HEK293 (cell line): ENCODE results near the gene PFN1.
A peak's percentile ranks its signal among the peaks of the same experiment; 100 is the strongest.

ENCODE experiments used
- CTCF ChIA-PET: fragments of 350-600 bp; formaldehyde crosslinking; extraction: SDS; loops from one replicate; lab custom pipeline; 2021; ENCODE audit warnings: antibody characterized with exemption; lab: Yijun Ruan, JAX
- POLR2A ChIA-PET: fragments of 300-600 bp; formaldehyde crosslinking; extraction: SDS; loops from one replicate; lab custom pipeline; 2020; ENCODE audit warnings: antibody characterized with exemption, inconsistent platforms; lab: Yijun Ruan, JAX
- H3K27ac ChIP-seq: fragments of 200-500 bp; sonication (Bioruptor generic); 2 replicates; pipeline ENCODE4 v1.5.1; 2014; ENCODE audit warnings: low read depth, low read length, control low read depth, inconsistent platforms; ENCODE audit errors: extremely low read depth
- H3K36me3 ChIP-seq, 2 experiments: fragments of 200-500 bp in 1 of 2; sonication (Bioruptor generic) in 1 of 2; 1 replicate in 1 of 2; 2 replicates in 1 of 2; pipeline ENCODE4 v1.5.1; 2014 to 2017; ENCODE audit warnings: inconsistent platforms in 2 of 2, low read length in 2 of 2; ENCODE audit not compliant: control insufficient read depth in 2 of 2, insufficient read depth in 1 of 2
- H3K4me1 ChIP-seq: fragments of 200-500 bp; sonication (Bioruptor generic); 2 replicates; pipeline ENCODE4 v1.5.1; 2014; ENCODE audit warnings: mild to moderate bottlenecking, low read length, inconsistent platforms; ENCODE audit not compliant: control insufficient read depth, insufficient read depth
- H3K4me3 ChIP-seq: 2 replicates; pipeline ENCODE4 v1.5.1; 2011; ENCODE audit warnings: low read depth, mild to moderate bottlenecking, control low read depth, low read length, moderate library complexity
- H3K9me3 ChIP-seq: fragments of 200-500 bp; sonication (Bioruptor generic); 2 replicates; pipeline ENCODE4 v1.5.1; 2014; ENCODE audit warnings: low read depth, low read length, inconsistent platforms; ENCODE audit not compliant: control insufficient read depth, insufficient read depth
- GLI4 ChIP-seq: fragments of 450-650 bp; formaldehyde crosslinking; IDR thresholded peaks from 2 replicates; pipeline ENCODE4 v1.5.1; 2016; ENCODE audit warnings: missing biosample characterization, missing genetic modification characterization
- GLIS2 ChIP-seq: fragments of 450-650 bp; formaldehyde crosslinking; IDR thresholded peaks from 2 replicates; pipeline ENCODE4 v1.5.1; 2016; ENCODE audit warnings: missing biosample characterization, missing genetic modification characterization
- HOXA7 ChIP-seq: sonication (generic); formaldehyde crosslinking; IDR thresholded peaks from 2 replicates; pipeline ENCODE4 v1.8.1; 2022; ENCODE audit warnings: missing genetic modification reagents, borderline replicate concordance
- KLF16 ChIP-seq: fragments of 450-650 bp; formaldehyde crosslinking; IDR thresholded peaks from 2 replicates; pipeline ENCODE4 v1.5.1; 2017; ENCODE audit warnings: missing biosample characterization, missing genetic modification characterization
- KLF9 ChIP-seq: fragments of 450-650 bp; formaldehyde crosslinking; IDR thresholded peaks from 2 replicates; pipeline ENCODE4 v1.5.1; 2016; ENCODE audit warnings: missing biosample characterization, missing genetic modification characterization, low read depth
- MEIS1 ChIP-seq: sonication (generic); formaldehyde crosslinking; IDR thresholded peaks from 2 replicates; pipeline ENCODE4 v1.8.1; 2022; ENCODE audit warnings: missing genetic modification reagents, mild to moderate bottlenecking, borderline replicate concordance
- PATZ1 ChIP-seq: fragments of 450-650 bp; formaldehyde crosslinking; IDR thresholded peaks from 2 replicates; pipeline ENCODE4 v1.5.1; 2016; ENCODE audit warnings: missing biosample characterization, missing genetic modification characterization
- RBAK ChIP-seq: fragments of 450-650 bp; formaldehyde crosslinking; IDR thresholded peaks from 2 replicates; pipeline ENCODE4 v1.5.1; 2016; ENCODE audit warnings: missing biosample characterization, missing genetic modification characterization
- REPIN1 ChIP-seq: fragments of 450-650 bp; formaldehyde crosslinking; IDR thresholded peaks from 2 replicates; pipeline ENCODE4 v1.5.1; 2017; ENCODE audit warnings: missing biosample characterization, missing genetic modification characterization, low read depth
- ZBTB6 ChIP-seq: fragments of 450-650 bp; formaldehyde crosslinking; IDR thresholded peaks from 2 replicates; pipeline ENCODE4 v1.5.1; 2017; ENCODE audit warnings: missing biosample characterization, missing genetic modification characterization
- ZEB2 ChIP-seq: fragments of 450-650 bp; formaldehyde crosslinking; IDR thresholded peaks from 2 replicates; pipeline ENCODE4 v1.5.1; 2016; ENCODE audit warnings: missing biosample characterization, missing genetic modification characterization
- ZNF184 ChIP-seq: fragments of 450-650 bp; IDR thresholded peaks from 2 replicates; pipeline ENCODE4 v1.5.1; 2018; ENCODE audit warnings: missing biosample characterization, mild to moderate bottlenecking, missing genetic modification characterization
- ZNF19 ChIP-seq: fragments of 450-650 bp; formaldehyde crosslinking; IDR thresholded peaks from 2 replicates; pipeline ENCODE4; 2016; ENCODE audit warnings: missing biosample characterization, missing genetic modification characterization, low read depth
- ZNF2 ChIP-seq: fragments of 450-650 bp; formaldehyde crosslinking; IDR thresholded peaks from 2 replicates; pipeline ENCODE4 v1.5.1; 2016; ENCODE audit warnings: missing biosample characterization, missing genetic modification characterization
- ZNF26 ChIP-seq: fragments of 450-650 bp; formaldehyde crosslinking; IDR thresholded peaks from 2 replicates; pipeline ENCODE4 v1.5.1; 2016; ENCODE audit warnings: missing biosample characterization, missing genetic modification characterization
- ZNF324 ChIP-seq: fragments of 450-650 bp; formaldehyde crosslinking; IDR thresholded peaks from 2 replicates; pipeline ENCODE4 v1.5.1; 2016; ENCODE audit warnings: missing biosample characterization, missing genetic modification characterization
- ZNF335 ChIP-seq: fragments of 450-650 bp; formaldehyde crosslinking; conservative IDR thresholded peaks from 2 replicates; pipeline ENCODE4 v1.5.1; 2016; ENCODE audit warnings: missing biosample characterization, missing genetic modification characterization
- ZNF354C ChIP-seq: fragments of 450-650 bp; formaldehyde crosslinking; IDR thresholded peaks from 2 replicates; pipeline ENCODE4 v1.5.1; 2016; ENCODE audit warnings: missing biosample characterization, missing genetic modification characterization, low read depth, borderline replicate concordance
- ZNF48 ChIP-seq: fragments of 450-650 bp; formaldehyde crosslinking; IDR thresholded peaks from 2 replicates; pipeline ENCODE4 v1.5.1; 2016; ENCODE audit warnings: missing biosample characterization, missing genetic modification characterization
- ZNF488 ChIP-seq: fragments of 450-650 bp; formaldehyde crosslinking; IDR thresholded peaks from 2 replicates; pipeline ENCODE4 v1.5.1; 2016; ENCODE audit warnings: missing biosample characterization, missing genetic modification characterization
- ZNF510 ChIP-seq: fragments of 450-650 bp; formaldehyde crosslinking; IDR thresholded peaks from 2 replicates; pipeline ENCODE4 v1.5.1; 2018; ENCODE audit warnings: mild to moderate bottlenecking, missing genetic modification characterization, missing biosample characterization; ENCODE audit not compliant: insufficient replicate concordance
- ZNF521 ChIP-seq: fragments of 450-650 bp; formaldehyde crosslinking; IDR thresholded peaks from 2 replicates; pipeline ENCODE4 v1.5.1; 2017; ENCODE audit warnings: missing biosample characterization, mild to moderate bottlenecking, missing genetic modification characterization
- ZNF558 ChIP-seq: fragments of 450-650 bp; formaldehyde crosslinking; IDR thresholded peaks from 2 replicates; pipeline ENCODE4 v1.5.1; 2016; ENCODE audit warnings: missing biosample characterization, missing genetic modification characterization
- ZNF560 ChIP-seq: fragments of 450-650 bp; formaldehyde crosslinking; IDR thresholded peaks from 2 replicates; pipeline ENCODE4 v1.5.1; 2017; ENCODE audit warnings: missing biosample characterization, missing genetic modification characterization, borderline replicate concordance
- ZNF561 ChIP-seq: fragments of 450-650 bp; IDR thresholded peaks from 2 replicates; pipeline ENCODE4 v1.5.1; 2018; ENCODE audit warnings: missing biosample characterization, missing genetic modification characterization, borderline replicate concordance
- ZNF626 ChIP-seq: fragments of 450-650 bp; sonication (Bioruptor Pico); formaldehyde crosslinking; IDR thresholded peaks from 2 replicates; pipeline ENCODE4 v1.5.1; 2018; ENCODE audit warnings: missing biosample characterization, missing genetic modification characterization, inconsistent platforms
- ZNF707 ChIP-seq: fragments of 450-650 bp; formaldehyde crosslinking; IDR thresholded peaks from 2 replicates; pipeline ENCODE4 v1.5.1; 2016; ENCODE audit warnings: missing biosample characterization, missing genetic modification characterization
- ZNF791 ChIP-seq: fragments of 450-650 bp; formaldehyde crosslinking; IDR thresholded peaks from 2 replicates; pipeline ENCODE4 v1.5.1; 2016; ENCODE audit warnings: missing biosample characterization, missing genetic modification characterization
- ZSCAN23 ChIP-seq: fragments of 450-650 bp; formaldehyde crosslinking; IDR thresholded peaks from 2 replicates; pipeline ENCODE4 v1.5.1; 2016; ENCODE audit warnings: missing biosample characterization, missing genetic modification characterization
- ZSCAN5A ChIP-seq: fragments of 450-650 bp; formaldehyde crosslinking; IDR thresholded peaks from 2 replicates; pipeline ENCODE4 v1.5.1; 2016; ENCODE audit warnings: missing biosample characterization, missing genetic modification characterization

PFN1 gene

GRCh38 chr17:4950746-4951204 is 2.4 kb upstream of the PFN1 start, which contains the start of gene ENO3 (continued):
- TF ChIP-seq ZNF626: no peak

GRCh38 chr17:4950075-4950745 is 1.9 kb upstream of the PFN1 start:
- H3K27ac ChIP-seq: peak overlapping the region; percentile 99
- ChIA-PET POLR2A (interaction anchor here (1.0 to 17.9 kb wide), 5 partner anchors 9 to 48 kb away, joined by 3 to 358 read pairs (median 5); partner anchors contain the start of genes INCA1, KIF1C, RNF167 and SLC25A11), CTCF (interaction anchor here (0.9 to 1.5 kb wide), 3 partner anchors 10 to 41 kb away, joined by 3 to 4 read pairs (median 3); partner anchors contain the start of genes RNF167 and SLC25A11)
- TF ChIP-seq ZNF510: no peak
- no peak for TF ChIP-seq ZNF26 (tag by site-specific recombination)
- no peak for TF ChIP-seq ZNF560 (tag by site-specific recombination)
- TF ChIP-seq ZNF707 (tag by site-specific recombination): no peak
- TF ChIP-seq ZEB2 (tag by site-specific recombination): 0 out of 2 replicates have a peak, but pooled peaks have one; percentile 22
- no peak for TF ChIP-seq ZNF184 (tag by site-specific recombination)
- no peak for TF ChIP-seq ZNF354C (tag by site-specific recombination)
- TF ChIP-seq HOXA7 (CRISPR knock-in tag): no peak
- no peak for TF ChIP-seq MEIS1 (CRISPR knock-in tag)
- no peak for TF ChIP-seq ZNF48 (tag by site-specific recombination)
- peak; percentile 40; the same call in 1 of the 2 replicates for TF ChIP-seq ZNF324 (tag by site-specific recombination)
- TF ChIP-seq ZSCAN23 (tag by site-specific recombination): no peak
- no peak for TF ChIP-seq ZNF488 (tag by site-specific recombination)
- no peak for TF ChIP-seq ZNF521 (tag by site-specific recombination)
- TF ChIP-seq KLF16 (tag by site-specific recombination): no peak
- TF ChIP-seq ZNF561 (tag by site-specific recombination): peak; percentile 59; the same call in 1 of the 2 replicates
- no peak for TF ChIP-seq ZSCAN5A
- TF ChIP-seq ZNF19 (tag by site-specific recombination): no peak
- TF ChIP-seq GLI4 (tag by site-specific recombination): no peak
- TF ChIP-seq PATZ1 (tag by site-specific recombination): 0 out of 2 replicates have a peak, but pooled peaks have one; percentile 38
- no peak for TF ChIP-seq ZBTB6
- no peak for TF ChIP-seq REPIN1 (tag by site-specific recombination)
- no peak for TF ChIP-seq ZNF558
- TF ChIP-seq ZNF2 (tag by site-specific recombination): no peak
- peak; percentile 75 for TF ChIP-seq ZNF335 (tag by site-specific recombination)
- TF ChIP-seq KLF9 (tag by site-specific recombination): no peak
- peak; percentile 11; the same call in 1 of the 2 replicates for TF ChIP-seq GLIS2 (tag by site-specific recombination)
- TF ChIP-seq ZNF791 (tag by site-specific recombination): no peak
- no peak for TF ChIP-seq RBAK (tag by site-specific recombination)

More at GRCh38 chr17:4950075-4950745, 1.9 kb upstream of the PFN1 start:
- H3K9me3 ChIP-seq: no peaks in the 10 kb centered on the region
- H3K4me1 ChIP-seq: peaks cover 21% of the 10 kb centered on the region
- H3K4me3 ChIP-seq: peak overlapping the region; percentile 29
- H3K36me3 ChIP-seq: peaks cover 6 to 21% of the 10 kb centered on the region in 2 experiments; a peak in 2 of 3 replicates
